ENCODE measurements around the gene SCYL1. TPM values are rescaled to one million over a fixed set of nuclear protein-coding genes. Genes with fewer than 3 reads are reported as not detected.

SCYL1 gene
- total RNA-seq, 1 experiment from 2014 or later, result 54.7 TPM

GRCh38 chr11:65571940-65572339 lies 47.1 kb downstream of the SCYL1 start:
- H3K27ac ChIP-seq (ENCODE audit: insufficient read length, low read depth, low read length), result no peak overlapping the region
- H3K79me1 ChIP-seq (ENCODE audit: insufficient read depth, low read depth, low read length, poor library complexity, severe bottlenecking), result peaks cover 4% of the 10 kb centered on the region
- no peaks in the 10 kb centered on the region; the same call in 1 of the 2 replicates for H3K79me2 ChIP-seq (ENCODE audit: insufficient read depth, low read length)
- no peak overlapping the region for H3K14ac ChIP-seq (ENCODE audit: insufficient read depth, low read length)
- Mint-ChIP-seq H3K27me3 (ENCODE audit: low read depth) (peaks cover 21% of the 10 kb centered on the region), H3K4me1 (peaks cover 38 to 54% of the 10 kb centered on the region in 2 experiments), H3K36me3 (ENCODE audit: insufficient read depth in 1 of 3, low read depth in 3 of 3) (peaks cover 6 to 14% (median 9%) of the 10 kb centered on the region in 3 experiments; a peak in 6 of 7 replicates), H3K4me3 (peak overlapping the region; percentile 99), H3K27ac (peak overlapping the region in 2 of 3 experiments; percentile 70 to 85; a peak in 3 of 7 replicates), H3K9me3 (no peaks in the 10 kb centered on the region; a peak in 1 of 5 replicates)
- H3K18ac ChIP-seq (ENCODE audit: insufficient read length, low read depth, low read length), result no peak overlapping the region
- H3K23ac ChIP-seq (ENCODE audit: insufficient read length, low read depth, low read length), result no peak overlapping the region
- H2BK120ac ChIP-seq (ENCODE audit: low read depth, low read length, poor library complexity, severe bottlenecking), result no peak overlapping the region
- H4K20me1 ChIP-seq (ENCODE audit: control insufficient read depth, insufficient read depth, insufficient read length), result no peaks in the 10 kb centered on the region
- no peak overlapping the region for H3K9ac ChIP-seq (ENCODE audit: extremely low read depth, insufficient read length, low read length)
- no peak overlapping the region for H4K91ac ChIP-seq (ENCODE audit: insufficient read length, low read depth, low read length)
- no peaks in the 10 kb centered on the region for H3K9me3 ChIP-seq (ENCODE audit: control insufficient read depth, low read depth, low read length)
- peak overlapping the region; percentile 44 for H3K4me2 ChIP-seq (ENCODE audit: insufficient read depth, insufficient read length, low read length)
- no peak overlapping the region for H4K8ac ChIP-seq (replicated peaks; ENCODE audit: insufficient read length, low read depth, low read length)
- H3K23me2 ChIP-seq (ENCODE audit: insufficient read length, low read depth, low read length, poor library complexity, severe bottlenecking), result peaks cover 25% of the 10 kb centered on the region
- H2BK15ac ChIP-seq (ENCODE audit: low read depth, low read length), result no peak overlapping the region
- H2AK5ac ChIP-seq (ENCODE audit: insufficient read length, low read length), result no peak overlapping the region
- no peak overlapping the region for H3T11ph ChIP-seq (ENCODE audit: low read length)
- peaks cover 8% of the 10 kb centered on the region; the same call in 1 of the 2 replicates for H3K27me3 ChIP-seq (ENCODE audit: insufficient read depth, low read length)
- H3K4ac ChIP-seq (ENCODE audit: low read depth, low read length), result no peak overlapping the region
- H3K4me1 ChIP-seq (ENCODE audit: insufficient read depth, low read length), result no peaks in the 10 kb centered on the region; the same call in 1 of the 2 replicates
- H2AFZ ChIP-seq (ENCODE audit: low read length), result no peak overlapping the region
- peak; percentile 61 for TF ChIP-seq CTCF (conservative IDR thresholded peaks at IDR 0.05)
- no peak overlapping the region for H3K56ac ChIP-seq (ENCODE audit: insufficient read length, low read depth, low read length)
- H2BK12ac ChIP-seq (ENCODE audit: insufficient read length, low read depth, low read length), result no peak overlapping the region
- H2BK20ac ChIP-seq (ENCODE audit: low read depth, low read length, poor library complexity, severe bottlenecking), result no peak overlapping the region
- no CpG with 5 or more reads among the region's 11 CpGs for WGBS (ENCODE audit: extremely low coverage, insufficient read length, low lambda C conversion rate)
- H2BK5ac ChIP-seq (ENCODE audit: insufficient read length, low read length), result no peak overlapping the region
- no peak overlapping the region for H4K5ac ChIP-seq (ENCODE audit: insufficient read length, low read depth, low read length)
- DNase-seq, result peak; percentile 82
